Measurements from ENCODE around the gene CDC26.
A peak's percentile ranks its signal among the peaks of the same experiment; 100 is the strongest.

- TF ChIP-seq CTCF (IDR thresholded peaks at IDR 0.05; ENCODE audit: low read length) (peak; percentile 67), EZH2 (optimal IDR thresholded peaks at IDR 0.05; ENCODE audit: low read depth, low read length) (no peak)
These were observed 33.9 kb upstream of the CDC26 start for GRCh38 chr9:113309204-113309813.
